K562 (cell line): ENCODE measurements around the gene CHST13. TPM values are rescaled to one million over a fixed set of nuclear protein-coding genes. Genes with fewer than 3 reads are reported as not detected.

Experiments
- ATAC-seq: fragments of 200-7000 bp; cut with Tn5 transposase; 3 replicates; pipeline ENCODE4 v1.9.1; 2020; ENCODE audit warnings: moderate library complexity
- BruUV-seq: library from RNA; stranded (reverse); fragments of 400-500 nt; replicated peaks from 2 replicates; lab custom pipeline; 2021; lab: Mats Ljungman, UMichigan
- CTCF ChIA-PET: fragments of 300-600 bp; formaldehyde crosslinking; extraction: SDS; loops from one replicate; lab custom pipeline; 2021; ENCODE audit warnings: low intra/inter-chr PET ratio; lab: Yijun Ruan, JAX
- POLR2A ChIA-PET: fragments of 300-600, 350-650 bp; sonication (Branson Sonifier 250); formaldehyde crosslinking; extraction: SDS; loops from one replicate; lab custom pipeline; 2021; ENCODE audit warnings: antibody characterized with exemption, inconsistent platforms; lab: Yijun Ruan, JAX
- DNase-seq, 4 experiments: peaks; one replicate each; pipeline versions ENCODE4 v3.0.0 to v3.0.0-alpha.2; 2011 to 2018; ENCODE audit warnings: low spot score in 3 of 4, mixed read lengths in 3 of 4; ENCODE audit errors: extremely low read depth in 1 of 4
- FAIRE-seq: peaks from 2 replicates; lab custom pipeline; 2011; peaks lifted over from hg19 to GRCh38; lab: Jason Lieb, UNC
- H2AFZ ChIP-seq: 2 replicates; pipeline ENCODE4 v1.6.0; 2011; ENCODE audit warnings: low read depth, low read length, control low read depth, inconsistent platforms
- H3K27ac ChIP-seq: fragments of 200-600 bp; 3 replicates; pipeline ENCODE4 v1.8.0; 2011; ENCODE audit warnings: low read depth, mild to moderate bottlenecking, control low read depth, inconsistent platforms, low read length, moderate library complexity, mixed read lengths; ENCODE audit errors: extremely low read depth
- H3K27me3 ChIP-seq, 2 experiments: fragments of 300-600 bp in 1 of 2; 2 replicates in 1 of 2; 3 replicates in 1 of 2; pipeline versions ENCODE4 v1.6.0 to v1.8.0; 2011; ENCODE audit warnings: inconsistent platforms in 2 of 2, low read length in 2 of 2, mild to moderate bottlenecking in 1 of 2, mixed read lengths in 1 of 2, moderate library complexity in 1 of 2; ENCODE audit not compliant: control insufficient read depth in 2 of 2, insufficient read depth in 2 of 2
- H3K36me3 ChIP-seq: fragments of 300-600 bp; 3 replicates; pipeline ENCODE4 v1.8.0; 2011; ENCODE audit warnings: mild to moderate bottlenecking, low read length, inconsistent platforms; ENCODE audit not compliant: control insufficient read depth, insufficient read depth
- H3K4me1 ChIP-seq, 2 experiments: fragments of 200-600 bp in 1 of 2; replicated peaks in 1 of 2; 2 replicates in 1 of 2; 3 replicates in 1 of 2; pipeline versions ENCODE4 v1.5.1 to v1.8.0; 2011; ENCODE audit warnings: inconsistent platforms in 2 of 2, low read length in 2 of 2, mild to moderate bottlenecking in 1 of 2, mixed read lengths in 1 of 2, moderate library complexity in 1 of 2; ENCODE audit not compliant: control insufficient read depth in 2 of 2, insufficient read depth in 2 of 2
- H3K4me2 ChIP-seq: 2 replicates; pipeline ENCODE4 v1.6.1; 2011; ENCODE audit warnings: low read length, control low read depth, inconsistent platforms, mixed read lengths; ENCODE audit not compliant: insufficient read depth
- H3K4me3 ChIP-seq: fragments of 200-600 bp; sonication (generic), shearing (Covaris generic); 2 replicates; pipeline ENCODE4 v1.5.1; 2016; ENCODE audit warnings: control low read depth, inconsistent platforms
- H3K79me2 ChIP-seq: fragments of 200-600 bp; 3 replicates; pipeline ENCODE4 v1.8.0; 2011; ENCODE audit warnings: low read length, inconsistent platforms; ENCODE audit not compliant: control insufficient read depth, insufficient read depth
- H3K9ac ChIP-seq, 2 experiments: 2 replicates each; pipeline versions ENCODE4 v1.6.0 to v1.6.1; 2011; ENCODE audit warnings: low read depth in 2 of 2, low read length in 2 of 2, control low read depth in 1 of 2, inconsistent platforms in 1 of 2, mild to moderate bottlenecking in 1 of 2, mixed read lengths in 1 of 2; ENCODE audit not compliant: insufficient read depth in 1 of 2
- H3K9me1 ChIP-seq: one replicate; pipeline ENCODE4 v1.6.0; 2011; ENCODE audit warnings: inconsistent platforms, mild to moderate bottlenecking, low read length, moderate library complexity; ENCODE audit not compliant: control insufficient read depth, insufficient read depth
- H3K9me3 ChIP-seq: replicated peaks from 2 replicates; pipeline ENCODE4 v1.5.1; 2011; ENCODE audit warnings: low read depth, low read length, inconsistent platforms; ENCODE audit not compliant: control insufficient read depth, insufficient read depth
- H4K20me1 ChIP-seq: replicated peaks from 2 replicates; pipeline ENCODE4 v1.6.1; 2011; ENCODE audit warnings: low read length, inconsistent platforms, mixed read lengths; ENCODE audit not compliant: control insufficient read depth, insufficient read depth
- CCNT2 ChIP-seq: IDR thresholded peaks from 2 replicates; pipeline ENCODE4 v1.6.1; 2011; ENCODE audit warnings: borderline replicate concordance, low read depth, mild to moderate bottlenecking, moderate library complexity, mixed read lengths, low read length; ENCODE audit not compliant: insufficient read length; ENCODE audit errors: extremely low read depth
- CHCHD3 ChIP-seq: fragments of 250-450 bp; sonication (Bioruptor Pico); IDR thresholded peaks from 2 replicates; pipeline ENCODE4 v2.1.2; 2022; ENCODE audit warnings: mild to moderate bottlenecking
- FOS ChIP-seq: IDR thresholded peaks from 3 replicates; pipeline ENCODE4 v1.6.1; 2011; ENCODE audit not compliant: insufficient read length; ENCODE audit errors: extremely low read depth
- FUS ChIP-seq: fragments of 200-400 bp; formaldehyde crosslinking; optimal IDR thresholded peaks from 2 replicates; pipeline ENCODE3; 2017; ENCODE audit warnings: low read depth, low read length
- MTF1 ChIP-seq: fragments of 250-450 bp; sonication (Bioruptor Pico); IDR thresholded peaks from 2 replicates; pipeline ENCODE4 v1.9.0; 2021; ENCODE audit warnings: moderate library complexity, mild to moderate bottlenecking, inconsistent platforms, borderline replicate concordance
- XRCC5 ChIP-seq: fragments of 200-400 bp; formaldehyde crosslinking; IDR thresholded peaks from 2 replicates; pipeline ENCODE4 v1.6.1; 2017; ENCODE audit warnings: low read depth, mild to moderate bottlenecking, low read length
- ZNF133 ChIP-seq: fragments of 250-450 bp; sonication (Bioruptor Pico); IDR thresholded peaks from 2 replicates; pipeline ENCODE4 v1.4.0; 2020; ENCODE audit warnings: mild to moderate bottlenecking
- ZNF274 ChIP-seq: IDR thresholded peaks from 2 replicates; pipeline ENCODE4 v1.6.1; 2011; ENCODE audit warnings: low read depth, mild to moderate bottlenecking, low read length, moderate library complexity, borderline replicate concordance
- WGBS: fragments of 100-300 bp; shearing (Covaris generic); methylation state at CpG from one replicate; pipeline ENCODE4 v1.1.6; 2016; ENCODE audit warnings: low coverage, mixed read lengths; ENCODE audit not compliant: insufficient coverage; ENCODE audit errors: missing lambda C conversion rate; 5-methylcytosine and 5-hydroxymethylcytosine counted together
- in situ Hi-C: fragments of 300-500 bp; cut with MboI; formaldehyde crosslinking; loops from 4 replicates; pipeline ENCODE4 v1.15.0; 2018; ENCODE audit warnings: inconsistent platforms, mixed read lengths
- intact Hi-C: fragments of 100-400 bp; cut with micrococcal nuclease; formaldehyde crosslinking; loops from 2 replicates; pipeline ENCODE4 v1.14.2; 2022
- polyA plus RNA-seq, 8 experiments: library from polyadenylated mRNA; depleted of rRNA in 4 of 8; stranded (reverse) in 5 of 8; unstranded in 3 of 8; fragments of >200 nt; fragmentation: Nextera tagmentation in 2 of 8; fragmentation: Illumina TruSeq in 1 of 8; extraction: Ambion mirVana in 2 of 8; extraction: Trizol in 1 of 8; gene quantifications; 2 replicates each; pipeline versions ENCODE4 v1.2.1 to v1.2.3, GENCODE V29; 2011 to 2014; ENCODE audit warnings: inconsistent platforms in 1 of 8, missing spikeins in 1 of 8
- total RNA-seq, 7 experiments: library from RNA; depleted of rRNA in 6 of 7; stranded (reverse); fragments of >200 nt in 6 of 7; fragmentation: Illumina TruSeq in 2 of 7; extraction: Trizol in 2 of 7; gene quantifications; 2 replicates each; pipeline versions ENCODE4 v1.2.1 to v1.2.3, GENCODE V29; 2011 to 2021; ENCODE audit warnings: low replicate concordance in 1 of 7
- TF ChIP-seq, protein P1 (sequence below): IDR thresholded peaks from 3 replicates; pipeline ENCODE4 v1.6.1; 2011; ENCODE audit warnings: borderline replicate concordance, mild to moderate bottlenecking; ENCODE audit not compliant: insufficient read length, insufficient read depth
- TF ChIP-seq, protein P2 (sequence below): fragments of 450-650 bp; formaldehyde crosslinking; IDR thresholded peaks from 2 replicates; pipeline ENCODE4 v1.4.0; 2020; ENCODE audit warnings: mild to moderate bottlenecking
- TF ChIP-seq, protein P3 (sequence below): fragments of 250-450 bp; sonication (Bioruptor Pico); IDR thresholded peaks from 2 replicates; pipeline ENCODE4 v1.9.0; 2021; ENCODE audit warnings: mild to moderate bottlenecking, inconsistent platforms
- TF ChIP-seq, protein P4 (sequence below): sonication (generic); formaldehyde crosslinking; IDR thresholded peaks from 2 replicates; pipeline ENCODE4 v1.8.0; 2022; ENCODE audit warnings: missing genetic modification reagents, mild to moderate bottlenecking, moderate library complexity, borderline replicate concordance

The CHST13 gene
- total and polyA plus RNA-seq, 9 of the 15 experiments (the other 6 are each of a cell fraction or from before 2014, with no cell fraction given), result not detected

DNA sequence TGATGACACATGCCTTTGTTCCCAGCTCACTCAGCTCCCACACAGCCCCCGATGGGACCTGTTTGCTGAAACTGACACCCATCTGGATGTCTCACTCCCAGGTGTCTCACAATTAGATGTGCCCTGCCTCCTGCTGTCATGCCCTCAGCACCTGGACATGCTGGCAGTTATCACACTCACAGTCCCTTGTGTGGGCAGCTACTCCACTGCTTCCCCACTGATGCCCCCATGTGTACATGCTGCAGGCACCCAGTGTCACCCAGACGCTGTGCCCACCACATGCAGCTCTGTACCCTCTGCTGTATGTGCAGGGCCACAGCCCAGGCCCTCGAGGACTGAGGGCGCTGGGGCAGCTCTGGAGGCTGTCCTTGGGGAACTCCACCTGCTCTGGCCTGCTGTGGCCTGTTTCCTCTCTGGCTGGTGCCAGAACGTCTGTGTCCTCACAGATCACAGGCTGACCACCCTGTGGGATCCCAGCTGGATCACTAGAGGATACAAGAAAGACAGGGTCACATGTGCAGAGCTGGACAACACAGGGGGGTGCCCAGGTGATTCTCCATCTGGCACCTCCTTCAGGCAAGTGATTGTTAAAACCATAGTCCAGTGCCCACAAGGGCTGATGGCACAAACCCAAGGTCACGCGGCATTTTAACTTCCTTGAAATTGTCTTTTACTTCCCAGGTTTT is 20.8 kb downstream of the CHST13 start:
- Histone ChIP-seq H3K9ac (no peak overlapping the region), H3K4me1 (peaks cover 14 to 19% of the 10 kb centered on the region in 2 experiments), H3K36me3 (no peaks in the 10 kb centered on the region), H3K9me3 (peaks cover 2% of the 10 kb centered on the region), H3K79me2 (no peaks in the 10 kb centered on the region), H3K27ac (no peak overlapping the region), H3K4me3 (no peak overlapping the region), H3K4me2 (no peak overlapping the region), H4K20me1 (no peaks in the 10 kb centered on the region), H3K9me1 (no peaks in the 10 kb centered on the region), H2AFZ (no peak overlapping the region), H3K27me3 (peaks cover 0 to 20% of the 10 kb centered on the region in 2 experiments; a peak in 3 of 5 replicates)
- intact Hi-C loops, result no loop called here
- ChIA-PET POLR2A (interaction anchor here (0.8 kb wide), 1 partner anchor 70 kb away, joined by 3 read pairs; no protein-coding TSS in a partner anchor), CTCF (no interaction called here)
- FAIRE-seq, result no peak
- TF ChIP-seq, protein P1, sequence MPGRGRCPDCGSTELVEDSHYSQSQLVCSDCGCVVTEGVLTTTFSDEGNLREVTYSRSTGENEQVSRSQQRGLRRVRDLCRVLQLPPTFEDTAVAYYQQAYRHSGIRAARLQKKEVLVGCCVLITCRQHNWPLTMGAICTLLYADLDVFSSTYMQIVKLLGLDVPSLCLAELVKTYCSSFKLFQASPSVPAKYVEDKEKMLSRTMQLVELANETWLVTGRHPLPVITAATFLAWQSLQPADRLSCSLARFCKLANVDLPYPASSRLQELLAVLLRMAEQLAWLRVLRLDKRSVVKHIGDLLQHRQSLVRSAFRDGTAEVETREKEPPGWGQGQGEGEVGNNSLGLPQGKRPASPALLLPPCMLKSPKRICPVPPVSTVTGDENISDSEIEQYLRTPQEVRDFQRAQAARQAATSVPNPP, result no peak
- TF ChIP-seq MTF1 (no peak), CHCHD3 (CRISPR knock-in tag) (no peak), CCNT2 (no peak), ZNF133 (CRISPR knock-in tag) (no peak), FOS (no peak), XRCC5 (no peak), FUS (no peak), ZNF274 (no peak)
- TF ChIP-seq, protein P2, sequence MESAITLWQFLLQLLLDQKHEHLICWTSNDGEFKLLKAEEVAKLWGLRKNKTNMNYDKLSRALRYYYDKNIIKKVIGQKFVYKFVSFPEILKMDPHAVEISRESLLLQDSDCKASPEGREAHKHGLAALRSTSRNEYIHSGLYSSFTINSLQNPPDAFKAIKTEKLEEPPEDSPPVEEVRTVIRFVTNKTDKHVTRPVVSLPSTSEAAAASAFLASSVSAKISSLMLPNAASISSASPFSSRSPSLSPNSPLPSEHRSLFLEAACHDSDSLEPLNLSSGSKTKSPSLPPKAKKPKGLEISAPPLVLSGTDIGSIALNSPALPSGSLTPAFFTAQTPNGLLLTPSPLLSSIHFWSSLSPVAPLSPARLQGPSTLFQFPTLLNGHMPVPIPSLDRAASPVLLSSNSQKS (CRISPR knock-in tag), result no peak
- TF ChIP-seq, protein P3, sequence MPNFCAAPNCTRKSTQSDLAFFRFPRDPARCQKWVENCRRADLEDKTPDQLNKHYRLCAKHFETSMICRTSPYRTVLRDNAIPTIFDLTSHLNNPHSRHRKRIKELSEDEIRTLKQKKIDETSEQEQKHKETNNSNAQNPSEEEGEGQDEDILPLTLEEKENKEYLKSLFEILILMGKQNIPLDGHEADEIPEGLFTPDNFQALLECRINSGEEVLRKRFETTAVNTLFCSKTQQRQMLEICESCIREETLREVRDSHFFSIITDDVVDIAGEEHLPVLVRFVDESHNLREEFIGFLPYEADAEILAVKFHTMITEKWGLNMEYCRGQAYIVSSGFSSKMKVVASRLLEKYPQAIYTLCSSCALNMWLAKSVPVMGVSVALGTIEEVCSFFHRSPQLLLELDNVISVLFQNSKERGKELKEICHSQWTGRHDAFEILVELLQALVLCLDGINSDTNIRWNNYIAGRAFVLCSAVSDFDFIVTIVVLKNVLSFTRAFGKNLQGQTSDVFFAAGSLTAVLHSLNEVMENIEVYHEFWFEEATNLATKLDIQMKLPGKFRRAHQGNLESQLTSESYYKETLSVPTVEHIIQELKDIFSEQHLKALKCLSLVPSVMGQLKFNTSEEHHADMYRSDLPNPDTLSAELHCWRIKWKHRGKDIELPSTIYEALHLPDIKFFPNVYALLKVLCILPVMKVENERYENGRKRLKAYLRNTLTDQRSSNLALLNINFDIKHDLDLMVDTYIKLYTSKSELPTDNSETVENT (CRISPR knock-in tag), result no peak
- TF ChIP-seq, protein P4, sequence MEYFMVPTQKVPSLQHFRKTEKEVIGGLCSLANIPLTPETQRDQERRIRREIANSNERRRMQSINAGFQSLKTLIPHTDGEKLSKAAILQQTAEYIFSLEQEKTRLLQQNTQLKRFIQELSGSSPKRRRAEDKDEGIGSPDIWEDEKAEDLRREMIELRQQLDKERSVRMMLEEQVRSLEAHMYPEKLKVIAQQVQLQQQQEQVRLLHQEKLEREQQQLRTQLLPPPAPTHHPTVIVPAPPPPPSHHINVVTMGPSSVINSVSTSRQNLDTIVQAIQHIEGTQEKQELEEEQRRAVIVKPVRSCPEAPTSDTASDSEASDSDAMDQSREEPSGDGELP, result no peak
- BruUV-seq, result no TSS peak
- DNase-seq, result no peak
- ATAC-seq, result no peak
- in situ Hi-C loops, result no loop called here
- 7% methylated on average over 3 of the region's 7 CpGs for WGBS
